Measurements from ENCODE around the gene PLCG2. TPM values are rescaled to one million over a fixed set of nuclear protein-coding genes. Genes with fewer than 3 reads are reported as not detected.

PLCG2 gene
- total and polyA plus RNA-seq, 8 donors, result 5.1 to 48.7 (median 9.4) TPM

DNA sequence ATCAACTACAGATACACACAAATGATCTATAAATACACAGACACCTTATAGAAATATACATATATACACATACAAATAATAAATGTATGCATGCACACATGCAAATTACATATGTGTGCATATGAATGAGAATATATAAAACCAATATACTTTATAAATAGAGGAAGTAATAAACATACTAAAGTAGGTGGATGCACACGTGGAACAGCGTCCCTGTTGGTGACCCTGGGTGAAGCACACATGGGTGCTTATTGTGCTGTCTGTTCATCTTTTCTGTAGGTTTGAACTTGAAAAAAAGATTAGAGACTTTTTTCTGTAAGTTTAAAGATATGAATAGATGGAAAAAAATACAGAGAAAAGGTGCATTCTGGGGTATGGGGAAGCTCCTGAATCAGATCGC, 120.9 kb downstream of the PLCG2 start:
- TF ChIP-seq, protein P1, sequence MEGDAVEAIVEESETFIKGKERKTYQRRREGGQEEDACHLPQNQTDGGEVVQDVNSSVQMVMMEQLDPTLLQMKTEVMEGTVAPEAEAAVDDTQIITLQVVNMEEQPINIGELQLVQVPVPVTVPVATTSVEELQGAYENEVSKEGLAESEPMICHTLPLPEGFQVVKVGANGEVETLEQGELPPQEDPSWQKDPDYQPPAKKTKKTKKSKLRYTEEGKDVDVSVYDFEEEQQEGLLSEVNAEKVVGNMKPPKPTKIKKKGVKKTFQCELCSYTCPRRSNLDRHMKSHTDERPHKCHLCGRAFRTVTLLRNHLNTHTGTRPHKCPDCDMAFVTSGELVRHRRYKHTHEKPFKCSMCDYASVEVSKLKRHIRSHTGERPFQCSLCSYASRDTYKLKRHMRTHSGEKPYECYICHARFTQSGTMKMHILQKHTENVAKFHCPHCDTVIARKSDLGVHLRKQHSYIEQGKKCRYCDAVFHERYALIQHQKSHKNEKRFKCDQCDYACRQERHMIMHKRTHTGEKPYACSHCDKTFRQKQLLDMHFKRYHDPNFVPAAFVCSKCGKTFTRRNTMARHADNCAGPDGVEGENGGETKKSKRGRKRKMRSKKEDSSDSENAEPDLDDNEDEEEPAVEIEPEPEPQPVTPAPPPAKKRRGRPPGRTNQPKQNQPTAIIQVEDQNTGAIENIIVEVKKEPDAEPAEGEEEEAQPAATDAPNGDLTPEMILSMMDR (IDR thresholded peaks at IDR 0.05), result no peak
- Histone ChIP-seq H3K4me3 (no peak overlapping the region), H3K27me3 (no peaks in the 10 kb centered on the region), H3K9me3 (no peaks in the 10 kb centered on the region), H3K4me1 (peaks cover 0 to 10% of the 10 kb centered on the region in 2 donors), H3K27ac (no peak overlapping the region), H3K36me3 (peaks cover 0 to 89% of the 10 kb centered on the region in 2 donors)
- intact Hi-C loops (cut with DNase I), result no loop called here
- ATAC-seq (no peak), DNase-seq (no peak)

DNA sequence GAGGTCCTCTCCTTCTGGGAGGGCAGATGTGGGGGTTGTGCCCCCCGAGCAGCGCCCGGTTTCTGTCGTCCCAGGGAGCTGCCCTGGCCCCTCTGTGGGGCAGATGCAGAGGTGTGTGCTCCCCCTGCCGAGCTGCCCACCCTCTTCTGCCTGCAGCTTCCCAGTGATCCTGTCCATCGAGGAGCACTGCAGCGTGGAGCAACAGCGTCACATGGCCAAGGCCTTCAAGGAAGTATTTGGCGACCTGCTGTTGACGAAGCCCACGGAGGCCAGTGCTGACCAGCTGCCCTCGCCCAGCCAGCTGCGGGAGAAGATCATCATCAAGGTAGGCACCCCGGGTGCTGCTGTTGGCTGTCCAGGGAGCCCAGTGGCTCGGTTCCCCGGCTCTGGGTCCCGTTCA, 121.4 kb downstream of the PLCG2 start:
- TF ChIP-seq, protein P1 (IDR thresholded peaks at IDR 0.05), result no peak
- H3K4me3 ChIP-seq, result no peak overlapping the region
- H3K27me3 ChIP-seq, result no peaks in the 10 kb centered on the region
- H3K9me3 ChIP-seq, result no peaks in the 10 kb centered on the region
- DNase-seq (no peak), ATAC-seq (no peak)
- H3K36me3 ChIP-seq, result peaks cover 0 to 88% of the 10 kb centered on the region in 2 donors
- peaks cover 0 to 10% of the 10 kb centered on the region in 2 donors for H3K4me1 ChIP-seq
- intact Hi-C loops (cut with DNase I), result no loop called here
- no peak overlapping the region for H3K27ac ChIP-seq

DNA sequence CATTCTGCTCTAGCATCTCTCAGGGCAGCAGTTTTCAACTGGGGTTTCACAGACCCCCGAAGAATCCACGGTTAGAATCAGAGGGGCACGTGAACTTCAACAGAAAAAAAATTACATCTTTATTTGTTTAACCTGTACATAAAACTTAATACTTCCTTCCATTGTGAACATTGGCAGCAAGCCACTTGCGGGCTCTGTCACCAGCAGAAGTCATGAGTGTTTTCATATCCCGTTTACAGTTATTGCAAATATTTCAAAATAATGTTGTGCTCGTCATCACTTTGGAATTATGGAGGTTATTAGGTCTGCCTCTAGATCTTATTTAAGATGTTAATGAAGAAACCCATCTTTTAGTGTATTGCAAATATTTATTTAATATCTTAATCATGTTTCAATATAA, 122.4 kb downstream of the PLCG2 start:
- H3K36me3 ChIP-seq, result peaks cover 0 to 89% of the 10 kb centered on the region in 2 donors
- DNase-seq, result peak in 2 of 4 donors; percentile 33 to 61
- H3K4me3 ChIP-seq, result no peak overlapping the region

DNA sequence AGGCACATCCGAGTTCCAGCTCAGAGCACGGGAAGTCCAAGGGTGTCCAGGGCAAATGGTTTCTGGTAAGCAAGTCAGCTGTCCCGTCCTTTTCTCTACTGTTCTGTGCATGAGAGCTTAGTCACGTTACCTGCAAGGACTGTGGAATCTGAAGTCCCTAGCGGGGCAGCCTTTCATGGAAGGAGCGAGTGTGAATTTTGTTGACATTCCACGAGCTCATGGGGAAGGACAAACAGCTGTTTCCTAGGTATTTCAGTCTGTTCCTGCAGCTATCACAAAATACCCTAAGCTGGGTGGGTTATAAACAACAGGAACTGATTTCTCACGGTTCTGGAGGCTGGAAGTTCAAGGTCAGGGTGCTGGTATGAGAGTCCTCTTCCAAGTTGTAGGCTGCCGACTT, 122.9 kb downstream of the PLCG2 start:
- Histone ChIP-seq H3K27me3 (no peaks in the 10 kb centered on the region), H3K4me1 (peaks cover 0 to 10% of the 10 kb centered on the region in 2 donors), H3K36me3 (peaks cover 0 to 87% of the 10 kb centered on the region in 2 donors), H3K27ac (peak overlapping the region in 1 of 2 donors; percentile 70), H3K9me3 (no peaks in the 10 kb centered on the region), H3K4me3 (no peak overlapping the region)
- TF ChIP-seq, protein P1 (IDR thresholded peaks at IDR 0.05), result no peak
- ATAC-seq (peak; percentile 87), DNase-seq (peak in 2 of 4 donors; percentile 8 to 36)
- intact Hi-C loops (cut with DNase I), result no loop called here

More for the DNA sequence above, 122.4 kb downstream of the PLCG2 start:
- peak overlapping the region in 1 of 2 donors; percentile 70 for H3K27ac ChIP-seq
- intact Hi-C loops (cut with DNase I), result no loop called here
- no peaks in the 10 kb centered on the region for H3K27me3 ChIP-seq
- peaks cover 0 to 10% of the 10 kb centered on the region in 2 donors for H3K4me1 ChIP-seq
- no peaks in the 10 kb centered on the region for H3K9me3 ChIP-seq
- TF ChIP-seq, protein P1 (IDR thresholded peaks at IDR 0.05), result no peak
- ATAC-seq, result peak; percentile 72

DNA sequence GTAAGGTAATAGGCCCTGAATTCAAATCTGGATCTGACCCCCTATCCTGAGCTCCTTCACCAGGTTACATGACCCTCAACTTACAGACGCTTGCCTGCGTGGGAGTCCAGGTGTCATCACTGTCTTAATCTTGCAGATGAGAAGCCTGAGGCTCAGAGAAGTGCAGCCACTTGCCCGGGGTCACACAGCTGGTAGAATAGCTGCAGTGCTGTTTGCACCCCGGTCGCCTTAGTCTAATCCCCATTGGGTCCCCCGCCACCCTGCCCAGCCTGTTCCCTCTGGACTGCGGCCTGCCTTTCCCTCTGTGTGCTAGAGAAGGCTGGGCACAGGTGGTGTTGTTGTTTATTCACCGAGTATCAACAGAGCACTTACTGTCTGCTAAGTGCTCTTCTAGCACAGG, 125.2 kb downstream of the PLCG2 start:
- DNase-seq (no peak), ATAC-seq (no peak)
- Histone ChIP-seq H3K27me3 (no peaks in the 10 kb centered on the region), H3K9me3 (no peaks in the 10 kb centered on the region), H3K4me1 (peaks cover 0 to 10% of the 10 kb centered on the region in 2 donors), H3K27ac (no peak overlapping the region), H3K36me3 (peaks cover 0 to 86% of the 10 kb centered on the region in 2 donors), H3K4me3 (no peak overlapping the region)
- intact Hi-C loops (cut with DNase I), result no loop called here
- TF ChIP-seq, protein P1 (IDR thresholded peaks at IDR 0.05), result no peak

Data from left lung (tissue), 10 donors.